Fibroblast of mammary gland (primary cell): ENCODE data around the gene PRMT2.

ENCODE experiments used
- DNase-seq: peaks from one replicate; pipeline ENCODE4 v3.0.0-alpha.2; 2010; ENCODE audit warnings: low read depth
- H3K4me3 ChIP-seq: 2 replicates; pipeline ENCODE4 v1.5.1; 2011; ENCODE audit warnings: low read depth, mild to moderate bottlenecking, low read length, moderate library complexity; ENCODE audit not compliant: control insufficient read depth
- TF ChIP-seq, protein P1 (sequence below): conservative IDR thresholded peaks from 2 replicates; pipeline ENCODE4 v1.5.1; 2011; ENCODE audit warnings: low read depth, low read length, inconsistent platforms; ENCODE audit not compliant: control insufficient read depth, insufficient read depth

PRMT2 gene

DNA sequence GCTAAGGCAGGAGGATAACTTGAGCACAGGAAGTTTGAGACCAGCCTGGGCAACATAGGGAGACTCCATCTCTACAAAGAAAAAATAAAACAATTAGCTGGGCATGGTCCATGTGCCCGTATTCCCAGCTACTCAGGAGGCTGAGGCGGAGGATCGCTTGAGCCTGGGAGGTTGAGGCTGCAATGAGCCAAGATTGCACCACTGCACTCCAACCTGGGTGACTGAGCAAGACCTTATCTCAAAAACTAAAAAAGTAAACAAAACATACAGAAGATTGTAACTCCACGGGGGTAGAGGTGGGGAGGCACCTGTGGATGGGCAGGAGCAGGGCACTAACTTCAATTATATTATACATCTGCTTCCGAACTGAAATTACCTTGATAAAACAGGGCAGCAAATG, 35.2 kb upstream of the PRMT2 start:
- TF ChIP-seq, protein P1, sequence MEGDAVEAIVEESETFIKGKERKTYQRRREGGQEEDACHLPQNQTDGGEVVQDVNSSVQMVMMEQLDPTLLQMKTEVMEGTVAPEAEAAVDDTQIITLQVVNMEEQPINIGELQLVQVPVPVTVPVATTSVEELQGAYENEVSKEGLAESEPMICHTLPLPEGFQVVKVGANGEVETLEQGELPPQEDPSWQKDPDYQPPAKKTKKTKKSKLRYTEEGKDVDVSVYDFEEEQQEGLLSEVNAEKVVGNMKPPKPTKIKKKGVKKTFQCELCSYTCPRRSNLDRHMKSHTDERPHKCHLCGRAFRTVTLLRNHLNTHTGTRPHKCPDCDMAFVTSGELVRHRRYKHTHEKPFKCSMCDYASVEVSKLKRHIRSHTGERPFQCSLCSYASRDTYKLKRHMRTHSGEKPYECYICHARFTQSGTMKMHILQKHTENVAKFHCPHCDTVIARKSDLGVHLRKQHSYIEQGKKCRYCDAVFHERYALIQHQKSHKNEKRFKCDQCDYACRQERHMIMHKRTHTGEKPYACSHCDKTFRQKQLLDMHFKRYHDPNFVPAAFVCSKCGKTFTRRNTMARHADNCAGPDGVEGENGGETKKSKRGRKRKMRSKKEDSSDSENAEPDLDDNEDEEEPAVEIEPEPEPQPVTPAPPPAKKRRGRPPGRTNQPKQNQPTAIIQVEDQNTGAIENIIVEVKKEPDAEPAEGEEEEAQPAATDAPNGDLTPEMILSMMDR = no peak
- no peak overlapping the region for H3K4me3 ChIP-seq
- no peak for DNase-seq

DNA sequence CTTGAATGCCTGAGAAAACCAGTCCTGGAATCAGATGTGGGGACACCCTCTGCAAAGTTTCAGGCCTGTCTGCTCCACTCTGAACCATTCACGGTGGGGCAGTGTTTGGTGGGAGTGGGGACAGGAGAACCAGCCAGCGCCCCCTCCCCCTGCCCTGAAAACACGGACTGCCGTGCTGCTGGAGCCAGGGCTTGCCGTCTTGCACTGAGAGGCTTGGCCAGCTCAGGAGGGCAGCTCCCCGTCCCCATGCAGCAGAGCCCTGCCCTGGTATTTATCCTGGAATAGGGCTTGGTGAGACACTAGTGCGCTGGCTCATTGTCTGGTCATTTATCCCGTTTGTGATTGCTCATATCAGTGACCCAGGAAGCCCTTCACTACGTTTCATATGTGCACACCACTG, 34.5 kb upstream of the PRMT2 start:
- H3K4me3 ChIP-seq = no peak overlapping the region
- no peak for DNase-seq
- TF ChIP-seq, protein P1 = no peak

DNA sequence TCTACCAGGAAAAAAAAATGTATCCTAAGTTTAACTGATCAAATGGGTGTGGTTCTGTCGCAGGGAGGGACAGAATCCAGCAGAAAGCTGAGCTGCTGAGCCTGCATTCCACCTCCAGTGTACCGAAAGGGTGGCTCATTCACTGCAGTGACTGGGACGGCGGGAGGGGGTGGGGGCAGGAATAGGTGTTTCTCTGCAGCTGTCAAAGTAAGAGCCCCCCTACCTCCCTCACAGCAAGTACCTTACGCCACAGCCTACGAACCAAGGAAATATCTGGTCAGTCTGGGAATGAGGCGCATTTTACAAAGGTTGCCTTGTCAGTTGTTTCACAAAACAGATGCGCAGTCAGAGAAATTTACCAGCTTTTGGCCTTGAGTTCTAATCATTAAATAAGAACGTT, 32.2 kb upstream of the PRMT2 start:
- no peak for DNase-seq
- no peak overlapping the region for H3K4me3 ChIP-seq
- TF ChIP-seq, protein P1 = no peak

DNA sequence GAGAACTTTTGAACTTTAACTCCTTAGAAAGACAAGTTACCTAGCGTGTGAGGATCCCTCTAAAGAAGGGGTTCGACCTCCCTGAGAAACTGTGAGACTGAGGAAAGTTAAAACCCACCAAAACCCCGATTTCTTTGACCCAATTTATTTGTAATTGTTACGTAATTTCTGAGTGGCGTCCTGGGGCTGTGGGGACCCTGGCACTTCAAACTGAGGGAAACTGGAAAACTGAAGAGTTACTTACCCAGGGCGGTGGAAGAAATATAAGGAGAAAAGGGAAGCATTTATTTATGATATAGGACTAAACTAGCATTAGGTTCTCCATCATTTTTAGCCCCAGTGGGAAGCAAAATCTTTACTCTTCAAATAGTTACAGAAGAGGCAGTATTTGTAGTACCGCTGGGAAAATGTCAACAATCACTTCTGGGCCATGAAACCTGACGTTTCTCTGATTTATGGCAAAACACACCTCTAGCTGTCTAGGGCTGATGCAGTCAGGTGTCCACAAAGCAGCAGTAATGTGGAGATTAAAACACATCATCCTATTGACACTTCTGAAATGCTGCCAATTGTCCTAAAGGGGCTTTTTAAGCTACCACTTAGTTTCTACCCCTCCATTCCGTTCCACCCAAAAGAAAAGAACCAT, 31.0 kb upstream of the PRMT2 start:
- DNase-seq = no peak
- TF ChIP-seq, protein P1 = no peak
- H3K4me3 ChIP-seq = no peak overlapping the region

- TF ChIP-seq, protein P1 = no peak
- H3K4me3 ChIP-seq = no peak within 1 kb of the TSS
- no peak for DNase-seq
These were observed 30.3 kb upstream of the PRMT2 start, which contains the start of gene S100B for GRCh38 chr21:46604975-46605766. TSS of gene S100B (minus strand) at chr21:46605082. CDS start at chr21:46602415, 2,667 bp downstream.

GRCh38 chr21:46605767-46606426, 29.6 kb upstream of the PRMT2 start:
- H3K4me3 ChIP-seq = no peak overlapping the region

More at GRCh38 chr21:46605767-46606426, 29.6 kb upstream of the PRMT2 start:
- TF ChIP-seq, protein P1 = no peak
- DNase-seq = no peak
